ENCODE data around the gene SLC17A8.

DNA sequence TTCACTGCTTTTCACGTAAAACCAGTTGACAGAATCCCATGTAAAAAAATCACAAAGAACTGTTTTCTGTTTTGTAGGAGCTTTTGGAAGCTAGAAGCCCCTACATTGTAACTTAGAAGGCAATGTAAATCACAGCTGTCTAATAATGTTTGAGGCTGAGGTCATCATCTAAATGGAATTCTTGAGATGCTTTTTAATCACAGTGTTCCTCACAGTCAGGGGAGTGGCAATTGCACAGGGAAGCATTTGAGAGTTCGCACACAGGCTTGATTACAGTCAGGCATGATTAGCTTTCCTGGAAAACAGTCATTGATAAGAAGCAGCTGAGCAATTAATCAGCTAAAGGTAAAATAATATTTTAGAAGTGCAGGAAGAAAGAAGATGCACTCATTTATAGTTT is 2.9 kb downstream of the SLC17A8 start:
- TF ChIP-seq EP300 (conservative IDR thresholded peaks at IDR 0.05; ENCODE audit: poor library complexity, severe bottlenecking): no peak
- TF ChIP-seq, protein P1, sequence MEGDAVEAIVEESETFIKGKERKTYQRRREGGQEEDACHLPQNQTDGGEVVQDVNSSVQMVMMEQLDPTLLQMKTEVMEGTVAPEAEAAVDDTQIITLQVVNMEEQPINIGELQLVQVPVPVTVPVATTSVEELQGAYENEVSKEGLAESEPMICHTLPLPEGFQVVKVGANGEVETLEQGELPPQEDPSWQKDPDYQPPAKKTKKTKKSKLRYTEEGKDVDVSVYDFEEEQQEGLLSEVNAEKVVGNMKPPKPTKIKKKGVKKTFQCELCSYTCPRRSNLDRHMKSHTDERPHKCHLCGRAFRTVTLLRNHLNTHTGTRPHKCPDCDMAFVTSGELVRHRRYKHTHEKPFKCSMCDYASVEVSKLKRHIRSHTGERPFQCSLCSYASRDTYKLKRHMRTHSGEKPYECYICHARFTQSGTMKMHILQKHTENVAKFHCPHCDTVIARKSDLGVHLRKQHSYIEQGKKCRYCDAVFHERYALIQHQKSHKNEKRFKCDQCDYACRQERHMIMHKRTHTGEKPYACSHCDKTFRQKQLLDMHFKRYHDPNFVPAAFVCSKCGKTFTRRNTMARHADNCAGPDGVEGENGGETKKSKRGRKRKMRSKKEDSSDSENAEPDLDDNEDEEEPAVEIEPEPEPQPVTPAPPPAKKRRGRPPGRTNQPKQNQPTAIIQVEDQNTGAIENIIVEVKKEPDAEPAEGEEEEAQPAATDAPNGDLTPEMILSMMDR (IDR thresholded peaks at IDR 0.05; ENCODE audit: poor library complexity, severe bottlenecking): no peak
- no peak for TF ChIP-seq POLR2AphosphoS5 (IDR thresholded peaks at IDR 0.05)
- TF ChIP-seq SMC3 (conservative IDR thresholded peaks at IDR 0.05; ENCODE audit: poor library complexity): no peak
- no peak for TF ChIP-seq RAD21 (conservative IDR thresholded peaks at IDR 0.05)
